Endodermal cell (in vitro differentiated cells): ENCODE data around the gene COPRS. TPM values are rescaled to one million over a fixed set of nuclear protein-coding genes. Genes with fewer than 3 reads are reported as not detected.

Experiments used
- DNase-seq: peaks from one replicate; pipeline ENCODE4 v3.0.0-alpha.2; 2017
- H3K27ac ChIP-seq: 2 replicates; pipeline ENCODE4 v1.5.1; 2013; ENCODE audit warnings: mild to moderate bottlenecking, low read depth, low read length, moderate library complexity
- H3K27me3 ChIP-seq: 2 replicates; pipeline ENCODE4 v1.6.1; 2013; ENCODE audit warnings: mild to moderate bottlenecking, low read length, moderate library complexity; ENCODE audit not compliant: insufficient read depth, control insufficient read depth, poor library complexity, severe bottlenecking
- H3K36me3 ChIP-seq: 2 replicates; pipeline ENCODE4 v1.7.0; 2013; ENCODE audit warnings: mild to moderate bottlenecking, low read length, moderate library complexity; ENCODE audit not compliant: control insufficient read depth, insufficient read depth
- H3K4me1 ChIP-seq: one replicate; pipeline ENCODE4 v1.7.0; 2013; ENCODE audit warnings: low read length; ENCODE audit not compliant: control insufficient read depth, insufficient read depth
- H3K4me3 ChIP-seq: 2 replicates; pipeline ENCODE4 v1.5.1; 2013; ENCODE audit warnings: mild to moderate bottlenecking, low read length, moderate library complexity
- H3K9ac ChIP-seq: 2 replicates; pipeline ENCODE4 v1.6.1; 2013; ENCODE audit warnings: mild to moderate bottlenecking, low read length, moderate library complexity; ENCODE audit not compliant: poor library complexity, severe bottlenecking; ENCODE audit errors: extremely low read depth
- H3K9me3 ChIP-seq: 2 replicates; pipeline ENCODE4 v1.6.1; 2013; ENCODE audit warnings: mild to moderate bottlenecking, low read length, moderate library complexity; ENCODE audit not compliant: control insufficient read depth
- H3K27ac Mint-ChIP-seq: 2 replicates; pipeline ENCODE4 v1.8.0; 2020; ENCODE audit warnings: mixed read lengths
- H3K27me3 Mint-ChIP-seq: 2 replicates; pipeline ENCODE4 v1.8.0; 2021; ENCODE audit warnings: mild to moderate bottlenecking, mixed read lengths; ENCODE audit not compliant: insufficient read depth
- H3K36me3 Mint-ChIP-seq: 2 replicates; pipeline ENCODE4 v1.8.0; 2020; ENCODE audit warnings: low read depth, mixed read lengths
- H3K4me1 Mint-ChIP-seq: 2 replicates; pipeline ENCODE4 v1.8.0; 2020; ENCODE audit warnings: mixed read lengths
- H3K4me3 Mint-ChIP-seq: 2 replicates; pipeline ENCODE4 v1.8.0; 2020; ENCODE audit warnings: mild to moderate bottlenecking, moderate library complexity, mixed read lengths
- H3K9me3 Mint-ChIP-seq: 2 replicates; pipeline ENCODE4 v1.8.0; 2020; ENCODE audit warnings: mild to moderate bottlenecking, mixed read lengths
- WGBS, 2 experiments: methylation state at CpG; one replicate each; pipeline versions ENCODE4 v1.1.5 to v1.1.7; 2013; ENCODE audit warnings: missing lambda C conversion rate in 2 of 2, mixed read lengths in 1 of 2; ENCODE audit not compliant: insufficient coverage in 1 of 2, insufficient read length in 1 of 2; 5-methylcytosine and 5-hydroxymethylcytosine counted together
- total RNA-seq, 2 donors: library from RNA; stranded (reverse); fragmentation: NEBNext Ultra II Directional in 1 of 2; extraction: Animal tissue kit (Norgen Biotek cat#: 25700) in 1 of 2; gene quantifications; 2 replicates in 1 of 2; 3 replicates in 1 of 2; pipeline ENCODE4 v1.2.1, GENCODE V29; 2021
- TF ChIP-seq, protein P1 (sequence below): fragments of 200-600 bp; sonication (generic); conservative IDR thresholded peaks from 2 replicates; pipeline ENCODE4 v1.5.0; 2021; ENCODE audit warnings: antibody characterized with exemption, mild to moderate bottlenecking

The COPRS gene
- total RNA-seq, 2 donors from 2014 or later = 44.3 to 51.7 TPM

DNA sequence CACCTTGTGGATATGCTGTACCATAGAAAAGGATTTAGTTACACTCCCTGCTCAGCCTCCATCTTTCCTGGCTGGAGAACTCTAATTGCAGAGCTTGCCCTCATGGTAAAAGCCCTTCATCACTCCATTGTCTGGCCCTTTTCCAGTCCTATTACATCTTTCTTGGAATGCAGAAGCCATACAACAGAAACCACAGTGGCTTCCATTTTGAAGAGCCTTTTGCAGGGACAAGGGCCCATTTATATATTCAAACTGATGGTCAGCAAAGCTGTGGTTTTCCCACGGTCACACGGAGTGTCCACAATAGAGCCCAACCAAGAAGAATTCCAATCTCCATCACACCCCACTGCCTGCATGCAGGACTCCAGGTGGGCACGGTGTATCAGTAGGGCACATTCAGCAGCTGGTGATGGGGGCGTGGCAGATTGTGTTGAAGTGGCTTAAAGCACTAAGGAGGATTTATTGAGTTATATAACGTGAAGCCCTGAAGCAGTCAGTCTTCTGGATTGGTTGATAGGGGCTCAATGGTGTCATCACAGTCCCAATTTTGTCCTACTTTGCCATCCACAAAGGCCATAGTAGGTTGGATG is 20.3 kb downstream of the COPRS start:
- no peaks in the 10 kb centered on the region for H3K9me3 ChIP-seq
- peaks cover 5% of the 10 kb centered on the region for H3K27me3 Mint-ChIP-seq
- no peaks in the 10 kb centered on the region for H3K4me1 Mint-ChIP-seq
- no peak overlapping the region for H3K27ac ChIP-seq
- peaks cover 6% of the 10 kb centered on the region for H3K27me3 ChIP-seq
- TF ChIP-seq, protein P1, sequence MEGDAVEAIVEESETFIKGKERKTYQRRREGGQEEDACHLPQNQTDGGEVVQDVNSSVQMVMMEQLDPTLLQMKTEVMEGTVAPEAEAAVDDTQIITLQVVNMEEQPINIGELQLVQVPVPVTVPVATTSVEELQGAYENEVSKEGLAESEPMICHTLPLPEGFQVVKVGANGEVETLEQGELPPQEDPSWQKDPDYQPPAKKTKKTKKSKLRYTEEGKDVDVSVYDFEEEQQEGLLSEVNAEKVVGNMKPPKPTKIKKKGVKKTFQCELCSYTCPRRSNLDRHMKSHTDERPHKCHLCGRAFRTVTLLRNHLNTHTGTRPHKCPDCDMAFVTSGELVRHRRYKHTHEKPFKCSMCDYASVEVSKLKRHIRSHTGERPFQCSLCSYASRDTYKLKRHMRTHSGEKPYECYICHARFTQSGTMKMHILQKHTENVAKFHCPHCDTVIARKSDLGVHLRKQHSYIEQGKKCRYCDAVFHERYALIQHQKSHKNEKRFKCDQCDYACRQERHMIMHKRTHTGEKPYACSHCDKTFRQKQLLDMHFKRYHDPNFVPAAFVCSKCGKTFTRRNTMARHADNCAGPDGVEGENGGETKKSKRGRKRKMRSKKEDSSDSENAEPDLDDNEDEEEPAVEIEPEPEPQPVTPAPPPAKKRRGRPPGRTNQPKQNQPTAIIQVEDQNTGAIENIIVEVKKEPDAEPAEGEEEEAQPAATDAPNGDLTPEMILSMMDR = no peak
- H3K4me3 Mint-ChIP-seq = no peak overlapping the region
- no peaks in the 10 kb centered on the region for H3K36me3 ChIP-seq
- H3K4me1 ChIP-seq = no peaks in the 10 kb centered on the region
- no peak for DNase-seq
- WGBS, 2 experiments = 82 to 84% methylated on average over 2 to 5 of the region's 5 CpGs
- no peak overlapping the region for H3K4me3 ChIP-seq
- H3K9ac ChIP-seq = no peak overlapping the region
- H3K27ac Mint-ChIP-seq = no peak overlapping the region
- no peaks in the 10 kb centered on the region for H3K9me3 Mint-ChIP-seq
- H3K36me3 Mint-ChIP-seq = no peaks in the 10 kb centered on the region

DNA sequence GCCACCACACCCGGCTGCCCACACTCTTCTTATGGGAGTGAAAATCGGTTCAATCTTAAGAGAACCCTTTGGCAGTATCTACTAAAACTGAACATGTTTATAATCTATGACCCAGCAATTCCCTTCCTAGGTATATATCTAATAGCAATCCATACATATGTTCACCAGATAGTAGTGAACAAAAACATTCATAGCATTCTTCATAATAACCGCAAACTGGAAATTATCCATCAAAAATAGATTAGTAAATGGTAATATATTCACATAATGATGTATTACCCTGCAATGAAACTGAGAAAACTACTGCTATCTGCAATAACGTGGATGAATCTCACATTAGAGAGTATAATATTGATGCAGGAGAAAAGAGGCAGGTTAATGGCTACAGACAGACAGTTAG is 23.1 kb downstream of the COPRS start:
- Histone ChIP-seq H3K27me3 (no peaks in the 10 kb centered on the region), H3K27ac (no peak overlapping the region), H3K36me3 (no peaks in the 10 kb centered on the region), H3K4me3 (no peak overlapping the region), H3K9ac (no peak overlapping the region), H3K4me1 (no peaks in the 10 kb centered on the region), H3K9me3 (no peaks in the 10 kb centered on the region)
- Mint-ChIP-seq H3K4me1 (no peaks in the 10 kb centered on the region), H3K36me3 (no peaks in the 10 kb centered on the region), H3K4me3 (no peak overlapping the region), H3K27me3 (peaks cover 5% of the 10 kb centered on the region), H3K27ac (no peak overlapping the region), H3K9me3 (peaks cover 9% of the 10 kb centered on the region)
- WGBS, 2 experiments = 87 to 93% methylated on average over 3 of the region's 4 CpGs
- DNase-seq = no peak
- TF ChIP-seq, protein P1 = no peak

DNA sequence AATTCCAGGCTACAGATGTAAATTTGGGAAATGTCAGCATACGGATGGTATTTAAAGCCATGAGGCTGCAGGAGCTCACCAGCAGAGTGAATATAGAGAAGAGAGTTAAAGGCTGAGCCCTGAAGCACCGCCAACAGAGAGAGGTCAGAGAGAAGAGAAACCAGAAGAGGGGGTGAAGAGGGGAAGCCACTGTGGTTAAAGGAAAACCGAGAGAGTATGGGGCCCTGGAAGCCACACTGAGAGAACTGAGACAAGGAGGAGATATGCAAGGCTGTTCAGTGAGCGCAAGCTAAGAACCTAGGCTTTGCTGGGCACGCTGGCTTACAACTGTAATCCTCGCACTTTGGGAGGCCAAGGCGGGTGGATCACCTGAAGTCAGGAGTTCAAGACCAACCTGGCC is 24.6 kb downstream of the COPRS start:
- Histone ChIP-seq H3K9me3 (no peaks in the 10 kb centered on the region), H3K27me3 (no peaks in the 10 kb centered on the region), H3K4me3 (no peak overlapping the region), H3K4me1 (no peaks in the 10 kb centered on the region), H3K27ac (no peak overlapping the region), H3K9ac (no peak overlapping the region), H3K36me3 (no peaks in the 10 kb centered on the region)
- WGBS, 2 experiments = 84 to 85% methylated on average over 7 of the region's 7 CpGs
- Mint-ChIP-seq H3K27ac (no peak overlapping the region), H3K4me3 (no peak overlapping the region), H3K36me3 (no peaks in the 10 kb centered on the region), H3K27me3 (no peaks in the 10 kb centered on the region), H3K4me1 (no peaks in the 10 kb centered on the region), H3K9me3 (peaks cover 9% of the 10 kb centered on the region)
- TF ChIP-seq, protein P1 = no peak
- no peak for DNase-seq
